ENCODE data around the gene PTPRN. TPM values are rescaled to one million over a fixed set of nuclear protein-coding genes. Genes with fewer than 3 reads are reported as not detected.

The PTPRN gene
- total and polyA plus RNA-seq, 2 experiments from 2014 or later = 5.1 to 22.1 TPM

GRCh38 chr2:219249203-219249980 lies 59.8 kb downstream of the PTPRN start (continued):
- TF ChIP-seq, protein P1, sequence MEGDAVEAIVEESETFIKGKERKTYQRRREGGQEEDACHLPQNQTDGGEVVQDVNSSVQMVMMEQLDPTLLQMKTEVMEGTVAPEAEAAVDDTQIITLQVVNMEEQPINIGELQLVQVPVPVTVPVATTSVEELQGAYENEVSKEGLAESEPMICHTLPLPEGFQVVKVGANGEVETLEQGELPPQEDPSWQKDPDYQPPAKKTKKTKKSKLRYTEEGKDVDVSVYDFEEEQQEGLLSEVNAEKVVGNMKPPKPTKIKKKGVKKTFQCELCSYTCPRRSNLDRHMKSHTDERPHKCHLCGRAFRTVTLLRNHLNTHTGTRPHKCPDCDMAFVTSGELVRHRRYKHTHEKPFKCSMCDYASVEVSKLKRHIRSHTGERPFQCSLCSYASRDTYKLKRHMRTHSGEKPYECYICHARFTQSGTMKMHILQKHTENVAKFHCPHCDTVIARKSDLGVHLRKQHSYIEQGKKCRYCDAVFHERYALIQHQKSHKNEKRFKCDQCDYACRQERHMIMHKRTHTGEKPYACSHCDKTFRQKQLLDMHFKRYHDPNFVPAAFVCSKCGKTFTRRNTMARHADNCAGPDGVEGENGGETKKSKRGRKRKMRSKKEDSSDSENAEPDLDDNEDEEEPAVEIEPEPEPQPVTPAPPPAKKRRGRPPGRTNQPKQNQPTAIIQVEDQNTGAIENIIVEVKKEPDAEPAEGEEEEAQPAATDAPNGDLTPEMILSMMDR (conservative IDR thresholded peaks at IDR 0.05; ENCODE audit: low read depth in 2 of 2) = no peak
- TF ChIP-seq EZH2 (IDR thresholded peaks at IDR 0.05; ENCODE audit: low read depth, unreplicated experiment) (no peak), NANOG (IDR thresholded peaks at IDR 0.05; ENCODE audit: borderline replicate concordance) (no peak), REST (IDR thresholded peaks at IDR 0.05; ENCODE audit: unreplicated experiment) (no peak), POLR2AphosphoS5 (IDR thresholded peaks at IDR 0.05; ENCODE audit: low read depth) (no peak), CREB1 (CRISPR knock-in tag; IDR thresholded peaks at IDR 0.05; ENCODE audit: low read depth) (no peak), EZH2phosphoT487 (IDR thresholded peaks at IDR 0.05; ENCODE audit: unreplicated experiment) (no peak), STAT1 (IDR thresholded peaks at IDR 0.05; ENCODE audit: unreplicated experiment) (no peak)

- H3K27ac ChIP-seq (ENCODE audit: low read depth) = peak overlapping the region; percentile 32; the same call in 1 of the 2 replicates
- Mint-ChIP-seq H3K27me3 (ENCODE audit: insufficient read depth, low read depth, poor library complexity) (peaks cover 22% of the 10 kb centered on the region), H3K9me3 (no peaks in the 10 kb centered on the region), H3K4me1 (peaks cover 47% of the 10 kb centered on the region), H3K4me3 (no peak overlapping the region; the same call in 2 of the 3 replicates), H3K36me3 (ENCODE audit: low read depth) (peaks cover 44% of the 10 kb centered on the region), H3K27ac (peak overlapping the region; percentile 75; the same call in 1 of the 2 replicates)
- peaks cover 15% of the 10 kb centered on the region for H3K4me1 ChIP-seq (ENCODE audit: insufficient read depth)
- no peaks in the 10 kb centered on the region for H3K9me2 ChIP-seq (ENCODE audit: insufficient read depth)
- ATAC-seq = no peak
- no peaks in the 10 kb centered on the region for H3F3A ChIP-seq (replicated peaks; ENCODE audit: low read depth)
- H3K4me2 ChIP-seq = no peak overlapping the region
- H3K36me3 ChIP-seq (ENCODE audit: insufficient read depth) = peaks cover 3% of the 10 kb centered on the region; the same call in 1 of the 2 replicates
- H3K27me3 ChIP-seq (ENCODE audit: insufficient read depth) = peaks cover 15% of the 10 kb centered on the region; the same call in 1 of the 2 replicates
- no peaks in the 10 kb centered on the region for H4K20me1 ChIP-seq (replicated peaks; ENCODE audit: insufficient read depth)
- 0 out of 2 replicates have a peak, but pooled peaks cover 4% of the 10 kb centered on the region for H3K79me2 ChIP-seq (replicated peaks; ENCODE audit: insufficient read depth)
- H2AFZ ChIP-seq = no peak overlapping the region
- DNase-seq (ENCODE audit: low spot score) = no peak
- H3K4me3 ChIP-seq = no peak overlapping the region
- TF ChIP-seq ZNF331 (CRISPR knock-in tag; IDR thresholded peaks at IDR 0.05; ENCODE audit: low read depth) (no peak), CREB1 (CRISPR knock-in tag; IDR thresholded peaks at IDR 0.05; ENCODE audit: low read depth) (no peak), NANOG (IDR thresholded peaks at IDR 0.05; ENCODE audit: borderline replicate concordance) (no peak), EZH2 (IDR thresholded peaks at IDR 0.05; ENCODE audit: low read depth, unreplicated experiment) (no peak), STAT1 (IDR thresholded peaks at IDR 0.05; ENCODE audit: unreplicated experiment) (no peak), REST (IDR thresholded peaks at IDR 0.05; ENCODE audit: unreplicated experiment) (no peak), ZNF114 (CRISPR knock-in tag; IDR thresholded peaks at IDR 0.05) (no peak), JUNB (IDR thresholded peaks at IDR 0.05; ENCODE audit: unreplicated experiment) (no peak)
Measured at GRCh38 chr2:219248845-219249202, 60.4 kb downstream of the PTPRN start.

All from GM23338 (cell line).